HepG2 (cell line): ENCODE data around the gene TMEM255B. TPM values are rescaled to one million over a fixed set of nuclear protein-coding genes. Genes with fewer than 3 reads are reported as not detected.
A peak's percentile ranks its signal among the peaks of the same experiment; 100 is the strongest.

Source experiments
- E2F2 ChIP-seq: sonication (generic); formaldehyde crosslinking; IDR thresholded peaks from 2 replicates; pipeline ENCODE4 v1.4.0; 2020; ENCODE audit warnings: missing genetic modification reagents, borderline replicate concordance
- KDM2A ChIP-seq: sonication (generic); formaldehyde crosslinking; IDR thresholded peaks from 2 replicates; pipeline ENCODE4 v1.4.0; 2020; ENCODE audit warnings: low read depth, missing genetic modification reagents, borderline replicate concordance
- RAD21 ChIP-seq: fragments of 450-650 bp; formaldehyde crosslinking; IDR thresholded peaks from 2 replicates; pipeline ENCODE4 v1.5.0; 2020; ENCODE audit warnings: mild to moderate bottlenecking
- ZNF121 ChIP-seq: sonication (generic); formaldehyde crosslinking; IDR thresholded peaks from 2 replicates; pipeline ENCODE4 v1.5.0; 2020; ENCODE audit warnings: mild to moderate bottlenecking, missing genetic modification reagents
- ZNF264 ChIP-seq: sonication (generic); formaldehyde crosslinking; IDR thresholded peaks from 2 replicates; pipeline ENCODE4 v1.4.0; 2020; ENCODE audit warnings: missing genetic modification reagents
- polyA plus RNA-seq, 8 experiments: library from polyadenylated mRNA; depleted of rRNA in 3 of 8; stranded (reverse) in 7 of 8; unstranded in 1 of 8; fragments of >200 nt; fragmentation: Illumina TruSeq in 4 of 8; extraction: Trizol in 4 of 8; gene quantifications; 2 replicates each; pipeline versions ENCODE4 v1.2.1 to v1.2.3, GENCODE V29; 2011 to 2016; ENCODE audit warnings: low read depth in 4 of 8, missing spikeins in 1 of 8, mixed read lengths in 1 of 8; ENCODE audit not compliant: insufficient read depth in 1 of 8
- total RNA-seq, 5 experiments: library from RNA; depleted of rRNA; stranded (reverse); fragments of >200 nt; fragmentation: Illumina TruSeq; extraction: Trizol; gene quantifications; 2 replicates each; pipeline ENCODE4 v1.2.3, GENCODE V29; 2016; ENCODE audit warnings: low read depth in 1 of 5
- TF ChIP-seq, protein P1 (sequence below): sonication (generic); formaldehyde crosslinking; IDR thresholded peaks from 2 replicates; pipeline ENCODE4 v1.9.0; 2021; ENCODE audit warnings: missing genetic modification reagents, borderline replicate concordance
- TF ChIP-seq, protein P2 (sequence below): sonication (generic); formaldehyde crosslinking; IDR thresholded peaks from 2 replicates; pipeline ENCODE4 v1.4.0; 2020; ENCODE audit warnings: missing genetic modification reagents, borderline replicate concordance

Gene TMEM255B
- total and polyA plus RNA-seq, 2 of the 13 experiments (the other 11 are each of a cell fraction or from before 2014, with no cell fraction given), result not detected

DNA sequence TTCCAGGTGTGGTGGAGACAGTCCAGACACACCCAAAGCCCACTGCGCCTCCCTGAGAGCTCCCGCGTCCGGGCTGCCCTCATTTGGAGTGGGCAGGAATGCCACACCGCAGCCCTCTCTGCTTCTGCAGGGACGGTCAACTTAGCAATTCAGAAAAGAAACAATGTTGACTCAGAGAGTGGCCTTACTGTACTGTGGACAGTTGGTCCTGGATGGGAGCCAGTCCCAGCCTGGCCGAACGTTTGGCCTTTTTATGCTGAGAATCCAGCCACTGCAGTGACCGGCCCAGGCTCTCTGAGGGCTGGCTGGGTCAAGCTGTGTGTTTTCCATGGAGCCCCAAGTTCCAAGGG, 97.7 kb downstream of the TMEM255B start (continued):
- TF ChIP-seq, protein P1, sequence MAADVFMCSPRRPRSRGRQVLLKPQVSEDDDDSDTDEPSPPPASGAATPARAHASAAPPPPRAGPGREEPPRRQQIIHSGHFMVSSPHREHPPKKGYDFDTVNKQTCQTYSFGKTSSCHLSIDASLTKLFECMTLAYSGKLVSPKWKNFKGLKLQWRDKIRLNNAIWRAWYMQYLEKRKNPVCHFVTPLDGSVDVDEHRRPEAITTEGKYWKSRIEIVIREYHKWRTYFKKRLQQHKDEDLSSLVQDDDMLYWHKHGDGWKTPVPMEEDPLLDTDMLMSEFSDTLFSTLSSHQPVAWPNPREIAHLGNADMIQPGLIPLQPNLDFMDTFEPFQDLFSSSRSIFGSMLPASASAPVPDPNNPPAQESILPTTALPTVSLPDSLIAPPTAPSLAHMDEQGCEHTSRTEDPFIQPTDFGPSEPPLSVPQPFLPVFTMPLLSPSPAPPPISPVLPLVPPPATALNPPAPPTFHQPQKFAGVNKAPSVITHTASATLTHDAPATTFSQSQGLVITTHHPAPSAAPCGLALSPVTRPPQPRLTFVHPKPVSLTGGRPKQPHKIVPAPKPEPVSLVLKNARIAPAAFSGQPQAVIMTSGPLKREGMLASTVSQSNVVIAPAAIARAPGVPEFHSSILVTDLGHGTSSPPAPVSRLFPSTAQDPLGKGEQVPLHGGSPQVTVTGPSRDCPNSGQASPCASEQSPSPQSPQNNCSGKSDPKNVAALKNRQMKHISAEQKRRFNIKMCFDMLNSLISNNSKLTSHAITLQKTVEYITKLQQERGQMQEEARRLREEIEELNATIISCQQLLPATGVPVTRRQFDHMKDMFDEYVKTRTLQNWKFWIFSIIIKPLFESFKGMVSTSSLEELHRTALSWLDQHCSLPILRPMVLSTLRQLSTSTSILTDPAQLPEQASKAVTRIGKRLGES (CRISPR knock-in tag), result no peak
- TF ChIP-seq ZNF264, result no peak
- TF ChIP-seq RAD21 (CRISPR knock-in tag), result no peak
- TF ChIP-seq ZNF121, result 0 out of 2 replicates have a peak, but pooled peaks have one; percentile 43
- TF ChIP-seq, protein P2, sequence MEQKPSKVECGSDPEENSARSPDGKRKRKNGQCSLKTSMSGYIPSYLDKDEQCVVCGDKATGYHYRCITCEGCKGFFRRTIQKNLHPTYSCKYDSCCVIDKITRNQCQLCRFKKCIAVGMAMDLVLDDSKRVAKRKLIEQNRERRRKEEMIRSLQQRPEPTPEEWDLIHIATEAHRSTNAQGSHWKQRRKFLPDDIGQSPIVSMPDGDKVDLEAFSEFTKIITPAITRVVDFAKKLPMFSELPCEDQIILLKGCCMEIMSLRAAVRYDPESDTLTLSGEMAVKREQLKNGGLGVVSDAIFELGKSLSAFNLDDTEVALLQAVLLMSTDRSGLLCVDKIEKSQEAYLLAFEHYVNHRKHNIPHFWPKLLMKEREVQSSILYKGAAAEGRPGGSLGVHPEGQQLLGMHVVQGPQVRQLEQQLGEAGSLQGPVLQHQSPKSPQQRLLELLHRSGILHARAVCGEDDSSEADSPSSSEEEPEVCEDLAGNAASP, result no peak
- TF ChIP-seq KDM2A (CRISPR knock-in tag), result peak; percentile 22; the same call in 1 of the 2 replicates
- no peak for TF ChIP-seq E2F2
- TF ChIP-seq, all 625 proteins: peak for 15
